AG09309 (cell line): ENCODE results near the gene MINAR1.

ENCODE experiments used
- DNase-seq: peaks from one replicate; pipeline ENCODE4 v3.0.0-alpha.2; 2010; ENCODE audit warnings: low read depth
- H3K4me3 ChIP-seq: 2 replicates; pipeline ENCODE4 v1.5.1; 2011; ENCODE audit warnings: mild to moderate bottlenecking, low read depth, low read length, moderate library complexity; ENCODE audit not compliant: control insufficient read depth
- TF ChIP-seq, protein P1 (sequence below): IDR thresholded peaks from 2 replicates; pipeline ENCODE4 v1.5.1; 2011; ENCODE audit warnings: mild to moderate bottlenecking, low read depth, low read length, inconsistent platforms; ENCODE audit not compliant: insufficient read depth, control insufficient read depth; ENCODE audit errors: missing control alignments

MINAR1 gene

GRCh38 chr15:79458491-79458890 lies 26.4 kb downstream of the MINAR1 start:
- no peak overlapping the region for H3K4me3 ChIP-seq
- TF ChIP-seq, protein P1, sequence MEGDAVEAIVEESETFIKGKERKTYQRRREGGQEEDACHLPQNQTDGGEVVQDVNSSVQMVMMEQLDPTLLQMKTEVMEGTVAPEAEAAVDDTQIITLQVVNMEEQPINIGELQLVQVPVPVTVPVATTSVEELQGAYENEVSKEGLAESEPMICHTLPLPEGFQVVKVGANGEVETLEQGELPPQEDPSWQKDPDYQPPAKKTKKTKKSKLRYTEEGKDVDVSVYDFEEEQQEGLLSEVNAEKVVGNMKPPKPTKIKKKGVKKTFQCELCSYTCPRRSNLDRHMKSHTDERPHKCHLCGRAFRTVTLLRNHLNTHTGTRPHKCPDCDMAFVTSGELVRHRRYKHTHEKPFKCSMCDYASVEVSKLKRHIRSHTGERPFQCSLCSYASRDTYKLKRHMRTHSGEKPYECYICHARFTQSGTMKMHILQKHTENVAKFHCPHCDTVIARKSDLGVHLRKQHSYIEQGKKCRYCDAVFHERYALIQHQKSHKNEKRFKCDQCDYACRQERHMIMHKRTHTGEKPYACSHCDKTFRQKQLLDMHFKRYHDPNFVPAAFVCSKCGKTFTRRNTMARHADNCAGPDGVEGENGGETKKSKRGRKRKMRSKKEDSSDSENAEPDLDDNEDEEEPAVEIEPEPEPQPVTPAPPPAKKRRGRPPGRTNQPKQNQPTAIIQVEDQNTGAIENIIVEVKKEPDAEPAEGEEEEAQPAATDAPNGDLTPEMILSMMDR, result no peak
- no peak for DNase-seq

DNA sequence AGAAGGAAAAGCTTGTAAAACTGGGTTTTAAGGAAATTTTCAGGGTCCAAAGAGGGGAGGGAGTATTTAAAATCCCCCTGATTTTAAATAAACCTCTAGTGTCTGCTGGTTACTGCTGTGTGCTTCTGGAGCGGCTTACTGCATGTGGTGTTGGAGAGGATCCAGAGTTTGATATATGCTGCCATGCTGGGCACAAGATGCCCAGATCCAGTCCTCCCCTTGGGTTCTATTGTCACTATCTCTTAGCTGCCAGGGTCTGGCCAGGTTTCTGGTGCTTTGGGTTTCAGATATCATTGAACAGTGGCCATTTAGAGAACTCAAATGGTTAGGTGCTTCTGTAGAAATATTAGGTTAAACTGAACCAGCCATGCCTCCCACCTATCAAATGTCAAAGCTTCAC lies 27.5 kb downstream of the MINAR1 start:
- no peak overlapping the region for H3K4me3 ChIP-seq
- TF ChIP-seq, protein P1, result no peak
- DNase-seq, result no peak

GRCh38 chr15:79463043-79463780 lies 31.1 kb downstream of the MINAR1 start:
- no peak overlapping the region for H3K4me3 ChIP-seq
- TF ChIP-seq, protein P1, result no peak
- DNase-seq, result no peak

- TF ChIP-seq, protein P1, result no peak
- DNase-seq, result no peak
- H3K4me3 ChIP-seq, result no peak overlapping the region
Observed at GRCh38 chr15:79463781-79464270, 31.7 kb downstream of the MINAR1 start.

DNA sequence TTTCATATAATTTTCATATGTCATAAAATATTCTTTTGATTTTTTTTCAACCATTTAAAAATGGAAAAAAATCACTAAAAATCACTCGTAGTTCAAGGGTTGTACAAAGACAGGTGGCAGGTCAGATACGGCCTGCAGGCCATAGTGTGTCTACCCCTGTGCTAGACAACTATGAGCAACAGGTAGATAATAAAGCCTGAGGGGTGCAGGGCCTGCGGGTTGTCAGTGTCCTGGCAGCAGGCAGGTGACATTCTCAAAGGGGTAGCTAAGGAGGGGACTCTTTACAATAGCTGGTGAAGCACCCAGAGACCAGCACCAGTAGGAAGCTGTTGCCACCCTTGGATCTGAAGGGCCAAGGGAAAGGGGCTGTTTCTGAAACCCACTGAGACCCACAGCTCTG lies 34.4 kb downstream of the MINAR1 start:
- no peak for DNase-seq
- H3K4me3 ChIP-seq, result no peak overlapping the region
- TF ChIP-seq, protein P1, result no peak

- no peak overlapping the region for H3K4me3 ChIP-seq
- TF ChIP-seq, protein P1, result no peak
- no peak for DNase-seq
Observed at GRCh38 chr15:79467865-79468586, 35.9 kb downstream of the MINAR1 start.
